K562 (cell line): ENCODE results near the gene CYP2A6. TPM values are rescaled to one million over a fixed set of nuclear protein-coding genes. Genes with fewer than 3 reads are reported as not detected.

ENCODE experiments used
- CLOCK ChIP-seq: fragments of 250-450 bp; sonication (Bioruptor Pico); IDR thresholded peaks from 2 replicates; pipeline ENCODE4 v1.4.0; 2020; ENCODE audit warnings: mild to moderate bottlenecking, moderate library complexity, borderline replicate concordance
- HOMEZ ChIP-seq: fragments of 250-450 bp; sonication (Bioruptor Pico); IDR thresholded peaks from 2 replicates; pipeline ENCODE4 v1.4.0; 2020; ENCODE audit warnings: mild to moderate bottlenecking, moderate library complexity
- MEIS2 ChIP-seq: fragments of 450-650 bp; IDR thresholded peaks from 2 replicates; pipeline ENCODE4 v1.6.1; 2014; ENCODE audit warnings: mild to moderate bottlenecking; ENCODE audit not compliant: partially characterized antibody
- MNT ChIP-seq, 2 experiments: fragments of 450-650 bp; conservative IDR thresholded peaks; 2 replicates each; pipeline ENCODE4 v1.6.1; 2017; ENCODE audit warnings: mild to moderate bottlenecking in 2 of 2, moderate library complexity in 2 of 2
- NRF1 ChIP-seq, 2 experiments: fragments of 450-650 bp; IDR thresholded peaks in 1 of 2; conservative IDR thresholded peaks in 1 of 2; 2 replicates each; pipeline ENCODE4 v1.6.1; 2014; ENCODE audit warnings: mild to moderate bottlenecking in 2 of 2
- RERE ChIP-seq: sonication (generic); formaldehyde crosslinking; IDR thresholded peaks from 2 replicates; pipeline ENCODE4 v1.8.0; 2023; ENCODE audit warnings: missing genetic modification reagents, mild to moderate bottlenecking, borderline replicate concordance
- TCF7L2 ChIP-seq: fragments of 150-350 bp; IDR thresholded peaks from 2 replicates; pipeline ENCODE4 v1.6.1; 2016; ENCODE audit warnings: low read depth, mild to moderate bottlenecking, low read length, moderate library complexity
- USF1 ChIP-seq: sonication (generic); formaldehyde crosslinking; IDR thresholded peaks from 2 replicates; pipeline ENCODE4 v1.9.0; 2022; ENCODE audit warnings: mild to moderate bottlenecking, missing genetic modification reagents
- XRCC4 ChIP-seq: IDR thresholded peaks from one replicate; pipeline ENCODE4 v1.6.1; 2011; ENCODE audit not compliant: insufficient read depth, insufficient read length; ENCODE audit errors: extremely low read depth
- ZBTB43 ChIP-seq: sonication (generic); formaldehyde crosslinking; IDR thresholded peaks from 2 replicates; pipeline ENCODE4 v1.8.0; 2023; ENCODE audit warnings: mild to moderate bottlenecking, missing genetic modification reagents
- ZNF140 ChIP-seq: fragments of 250-450 bp; sonication (Bioruptor Pico); IDR thresholded peaks from 2 replicates; pipeline ENCODE4 v1.8.0; 2021; ENCODE audit warnings: moderate library complexity, mild to moderate bottlenecking, inconsistent platforms
- polyA plus RNA-seq, 8 experiments: library from polyadenylated mRNA; depleted of rRNA in 4 of 8; stranded (reverse) in 5 of 8; unstranded in 3 of 8; fragments of >200 nt; fragmentation: Nextera tagmentation in 2 of 8; fragmentation: Illumina TruSeq in 1 of 8; extraction: Ambion mirVana in 2 of 8; extraction: Trizol in 1 of 8; gene quantifications; 2 replicates each; pipeline versions ENCODE4 v1.2.1 to v1.2.3, GENCODE V29; 2011 to 2014; ENCODE audit warnings: inconsistent platforms in 1 of 8, missing spikeins in 1 of 8
- total RNA-seq, 7 experiments: library from RNA; depleted of rRNA in 6 of 7; stranded (reverse); fragments of >200 nt in 6 of 7; fragmentation: Illumina TruSeq in 2 of 7; extraction: Trizol in 2 of 7; gene quantifications; 2 replicates each; pipeline versions ENCODE4 v1.2.1 to v1.2.3, GENCODE V29; 2011 to 2021; ENCODE audit warnings: low replicate concordance in 1 of 7

Gene CYP2A6
- total and polyA plus RNA-seq, 9 of the 15 experiments (the other 6 are each of a cell fraction or from before 2014, with no cell fraction given) = 0.31 TPM; not detected in 8

GRCh38 chr19:40798683-40799557, 51.3 kb downstream of the CYP2A6 start, which contains the start of gene EGLN2 (continued):
- no peak for TF ChIP-seq HOMEZ (CRISPR knock-in tag)
- TF ChIP-seq ZNF140 = no peak
- TF ChIP-seq ZBTB43 = no peak
- no peak for TF ChIP-seq XRCC4
- no peak for TF ChIP-seq RERE (CRISPR knock-in tag)
- peak; percentile 94 to 95 for TF ChIP-seq NRF1 (conservative IDR thresholded peaks at IDR 0.05 in 1 of 2, IDR thresholded peaks at IDR 0.05 in 1 of 2)
- TF ChIP-seq MEIS2 = peak; percentile 95
- peak; percentile 83 to 87 for TF ChIP-seq MNT (conservative IDR thresholded peaks at IDR 0.05)
- TF ChIP-seq CLOCK (CRISPR knock-in tag) = peak; percentile 60; the same call in 1 of the 2 replicates
- no peak for TF ChIP-seq TCF7L2
- peak; percentile 76 for TF ChIP-seq USF1 (CRISPR knock-in tag)
